ENCODE data around the gene COMMD8. TPM values are rescaled to one million over a fixed set of nuclear protein-coding genes. Genes with fewer than 3 reads are reported as not detected.

The COMMD8 gene
- polyA plus RNA-seq, 1 experiment = 35.1 TPM

- ChIA-PET POLR2A (no interaction called here), CTCF (interaction anchor here (1.0 kb wide), 1 partner anchor 12 kb away, joined by 3 read pairs; the partner anchor contains the start of gene COMMD8)
- Histone ChIP-seq H3K4me3 (ENCODE audit: low read depth, low read length) (no peak overlapping the region), H3K9me3 (ENCODE audit: control insufficient read depth, insufficient read depth, low read length) (no peaks in the 10 kb centered on the region), H3K27me3 (ENCODE audit: control insufficient read depth, insufficient read depth, low read length) (no peaks in the 10 kb centered on the region), H3K27ac (ENCODE audit: low read depth, low read length) (no peak overlapping the region)
- TF ChIP-seq CTCF (IDR thresholded peaks at IDR 0.05; ENCODE audit: low read depth, low read length) = no peak
- no peak for DNase-seq (ENCODE audit: low read depth, low spot score)
Measured at GRCh38 chr4:47475411-47475810, 11.9 kb upstream of the COMMD8 start.

- TF ChIP-seq CTCF (IDR thresholded peaks at IDR 0.05; ENCODE audit: low read depth, low read length) = no peak
- Histone ChIP-seq H3K4me3 (ENCODE audit: low read depth, low read length) (no peak overlapping the region), H3K27me3 (ENCODE audit: control insufficient read depth, insufficient read depth, low read length) (no peaks in the 10 kb centered on the region), H3K27ac (ENCODE audit: low read depth, low read length) (no peak overlapping the region), H3K9me3 (ENCODE audit: control insufficient read depth, insufficient read depth, low read length) (no peaks in the 10 kb centered on the region)
- CTCF ChIA-PET = no interaction called here
- POLR2A ChIA-PET = no interaction called here
- no peak for DNase-seq (ENCODE audit: low read depth, low spot score)
Measured at GRCh38 chr4:47474799-47475198, 11.3 kb upstream of the COMMD8 start.

GRCh38 chr4:47473141-47473750 lies 9.7 kb upstream of the COMMD8 start:
- Histone ChIP-seq H3K4me3 (ENCODE audit: low read depth, low read length) (no peak overlapping the region), H3K9me3 (ENCODE audit: control insufficient read depth, insufficient read depth, low read length) (no peaks in the 10 kb centered on the region), H3K27me3 (ENCODE audit: control insufficient read depth, insufficient read depth, low read length) (no peaks in the 10 kb centered on the region), H3K27ac (ENCODE audit: low read depth, low read length) (no peak overlapping the region)
- DNase-seq (ENCODE audit: low read depth, low spot score) = no peak
- CTCF ChIA-PET = interaction anchor here (1.5 kb wide), 1 partner anchor 10 kb away, joined by 3 read pairs; the partner anchor contains the start of gene COMMD8
- POLR2A ChIA-PET = no interaction called here
- no peak for TF ChIP-seq CTCF (IDR thresholded peaks at IDR 0.05; ENCODE audit: low read depth, low read length)

GRCh38 chr4:47471591-47471990 lies 8.1 kb upstream of the COMMD8 start:
- Histone ChIP-seq H3K9me3 (ENCODE audit: control insufficient read depth, insufficient read depth, low read length) (no peaks in the 10 kb centered on the region), H3K4me3 (ENCODE audit: low read depth, low read length) (no peak overlapping the region), H3K27me3 (ENCODE audit: control insufficient read depth, insufficient read depth, low read length) (no peaks in the 10 kb centered on the region), H3K27ac (ENCODE audit: low read depth, low read length) (no peak overlapping the region)
- TF ChIP-seq CTCF (IDR thresholded peaks at IDR 0.05; ENCODE audit: low read depth, low read length) = no peak
- ChIA-PET CTCF (interaction anchor here (0.8 to 1.4 kb wide), 2 partner anchors 9 to 92 kb away, joined by 3 read pairs; no protein-coding TSS in a partner anchor), POLR2A (no interaction called here)
- DNase-seq (ENCODE audit: low read depth, low spot score) = no peak

- Histone ChIP-seq H3K27ac (ENCODE audit: low read depth, low read length) (no peak overlapping the region), H3K27me3 (ENCODE audit: control insufficient read depth, insufficient read depth, low read length) (no peaks in the 10 kb centered on the region), H3K9me3 (ENCODE audit: control insufficient read depth, insufficient read depth, low read length) (no peaks in the 10 kb centered on the region), H3K4me3 (ENCODE audit: low read depth, low read length) (no peak overlapping the region)
- CTCF ChIA-PET = interaction anchor here (1.4 kb wide), 2 partner anchors 12 to 93 kb away, joined by 3 read pairs; no protein-coding TSS in a partner anchor
- DNase-seq (ENCODE audit: low read depth, low spot score) = no peak
- POLR2A ChIA-PET = no interaction called here
- no peak for TF ChIP-seq CTCF (IDR thresholded peaks at IDR 0.05; ENCODE audit: low read depth, low read length)
Measured at GRCh38 chr4:47471064-47471463, 7.6 kb upstream of the COMMD8 start.
